ENCODE measurements around the gene RDH16.
A peak's percentile ranks its signal among the peaks of the same experiment; 100 is the strongest.

The RDH16 gene

GRCh38 chr12:56957229-56958052 lies at the start of gene RDH16:
RDH16 (minus strand) TSS chr12:56957608; CDS start chr12:56957462, 146 bp downstream.
- DNase-seq (ENCODE audit: low read depth, low spot score), result peak; percentile 8

- no peak for DNase-seq (ENCODE audit: low read depth, low spot score)
These were observed 49.5 kb upstream of the RDH16 start for GRCh38 chr12:57006809-57007475.

GRCh38 chr12:57005980-57006808 lies 48.8 kb upstream of the RDH16 start, which contains the start of gene ZBTB39:
ZBTB39 (minus strand) TSS chr12:57006546; CDS start chr12:57004917, 1,629 bp downstream.
- peak; percentile 40 for DNase-seq (ENCODE audit: low read depth, low spot score)

- DNase-seq (ENCODE audit: low read depth, low spot score), result no peak
These were observed 47.2 kb upstream of the RDH16 start for GRCh38 chr12:57004651-57005050.

- DNase-seq (ENCODE audit: low read depth, low spot score), result no peak
These were observed 46.0 kb upstream of the RDH16 start for GRCh38 chr12:57003395-57003794.

GRCh38 chr12:57001448-57001906 lies 44.1 kb upstream of the RDH16 start:
- DNase-seq (ENCODE audit: low read depth, low spot score), result peak; percentile 85

GRCh38 chr12:57000393-57000792 lies 43.0 kb upstream of the RDH16 start:
- no peak for DNase-seq (ENCODE audit: low read depth, low spot score)

- DNase-seq (ENCODE audit: low read depth, low spot score), result no peak
These were observed 42.0 kb upstream of the RDH16 start for GRCh38 chr12:56999456-56999855.

GRCh38 chr12:56998981-56999380 lies 41.6 kb upstream of the RDH16 start:
- DNase-seq (ENCODE audit: low read depth, low spot score), result no peak

- DNase-seq (ENCODE audit: low read depth, low spot score), result no peak
These were observed 40.9 kb upstream of the RDH16 start for GRCh38 chr12:56998316-56998715.

GRCh38 chr12:56996793-56997545 lies 39.6 kb upstream of the RDH16 start:
- no peak for DNase-seq (ENCODE audit: low read depth, low spot score)

GRCh38 chr12:56995930-56996496 lies 38.6 kb upstream of the RDH16 start:
- no peak for DNase-seq (ENCODE audit: low read depth, low spot score)

GRCh38 chr12:56995201-56995929 lies 38.0 kb upstream of the RDH16 start:
- DNase-seq (ENCODE audit: low read depth, low spot score), result no peak

GRCh38 chr12:56994231-56994746 lies 36.9 kb upstream of the RDH16 start:
- no peak for DNase-seq (ENCODE audit: low read depth, low spot score)

- DNase-seq (ENCODE audit: low read depth, low spot score), result no peak
These were observed 35.9 kb upstream of the RDH16 start for GRCh38 chr12:56993346-56993745.

GRCh38 chr12:56991319-56992246 lies 34.2 kb upstream of the RDH16 start:
- no peak for DNase-seq (ENCODE audit: low read depth, low spot score)

GRCh38 chr12:56990648-56991318 lies 33.4 kb upstream of the RDH16 start:
- no peak for DNase-seq (ENCODE audit: low read depth, low spot score)
